ENCODE results near the gene SEMA3F. TPM values are rescaled to one million over a fixed set of nuclear protein-coding genes. Genes with fewer than 3 reads are reported as not detected.

The SEMA3F gene
- total RNA-seq, 4 donors from 2014 or later, result 13.2 to 44.2 (median 38.2) TPM

DNA sequence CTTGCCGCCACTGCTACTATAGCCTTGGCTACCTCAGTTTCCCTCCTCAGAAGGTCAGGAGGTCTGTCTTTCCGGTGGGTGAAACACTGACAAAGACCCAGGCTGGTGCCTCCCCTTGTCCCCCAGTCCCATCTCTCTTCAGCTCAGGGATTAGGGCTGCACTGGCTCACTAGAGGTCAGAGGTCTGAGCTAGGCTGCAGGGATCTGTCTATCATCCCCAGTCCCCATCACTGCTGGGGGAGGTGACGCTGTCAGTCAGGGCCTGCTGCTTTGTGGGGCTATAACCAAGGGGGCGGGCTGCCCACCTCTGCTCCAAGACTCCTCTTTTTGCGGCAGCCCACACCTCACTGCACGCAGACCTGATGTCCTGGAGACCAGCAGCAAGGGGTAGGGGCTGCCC, 13.7 kb downstream of the SEMA3F start:
- H3K9me3 ChIP-seq, result no peaks in the 10 kb centered on the region
- no peak for DNase-seq
- no peaks in the 10 kb centered on the region for H3K27me3 ChIP-seq
- intact Hi-C loops (cut with DNase I), result no loop called here
- WGBS, 2 donors, result 87 to 89% methylated on average over 3 to 6 of the region's 6 CpGs
- TF ChIP-seq, protein P1, sequence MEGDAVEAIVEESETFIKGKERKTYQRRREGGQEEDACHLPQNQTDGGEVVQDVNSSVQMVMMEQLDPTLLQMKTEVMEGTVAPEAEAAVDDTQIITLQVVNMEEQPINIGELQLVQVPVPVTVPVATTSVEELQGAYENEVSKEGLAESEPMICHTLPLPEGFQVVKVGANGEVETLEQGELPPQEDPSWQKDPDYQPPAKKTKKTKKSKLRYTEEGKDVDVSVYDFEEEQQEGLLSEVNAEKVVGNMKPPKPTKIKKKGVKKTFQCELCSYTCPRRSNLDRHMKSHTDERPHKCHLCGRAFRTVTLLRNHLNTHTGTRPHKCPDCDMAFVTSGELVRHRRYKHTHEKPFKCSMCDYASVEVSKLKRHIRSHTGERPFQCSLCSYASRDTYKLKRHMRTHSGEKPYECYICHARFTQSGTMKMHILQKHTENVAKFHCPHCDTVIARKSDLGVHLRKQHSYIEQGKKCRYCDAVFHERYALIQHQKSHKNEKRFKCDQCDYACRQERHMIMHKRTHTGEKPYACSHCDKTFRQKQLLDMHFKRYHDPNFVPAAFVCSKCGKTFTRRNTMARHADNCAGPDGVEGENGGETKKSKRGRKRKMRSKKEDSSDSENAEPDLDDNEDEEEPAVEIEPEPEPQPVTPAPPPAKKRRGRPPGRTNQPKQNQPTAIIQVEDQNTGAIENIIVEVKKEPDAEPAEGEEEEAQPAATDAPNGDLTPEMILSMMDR (IDR thresholded peaks at IDR 0.05), result no peak
- TF ChIP-seq POLR2A (IDR thresholded peaks at IDR 0.05), result no peak
- no peaks in the 10 kb centered on the region for H3K36me3 ChIP-seq
- H3K27ac ChIP-seq, result peak overlapping the region; percentile 90 to 93 (median 92)
- H3K4me1 ChIP-seq, result peaks cover 56 to 86% of the 10 kb centered on the region in 2 donors
- no peak overlapping the region for H3K4me3 ChIP-seq (replicated peaks in 1 of 3)

DNA sequence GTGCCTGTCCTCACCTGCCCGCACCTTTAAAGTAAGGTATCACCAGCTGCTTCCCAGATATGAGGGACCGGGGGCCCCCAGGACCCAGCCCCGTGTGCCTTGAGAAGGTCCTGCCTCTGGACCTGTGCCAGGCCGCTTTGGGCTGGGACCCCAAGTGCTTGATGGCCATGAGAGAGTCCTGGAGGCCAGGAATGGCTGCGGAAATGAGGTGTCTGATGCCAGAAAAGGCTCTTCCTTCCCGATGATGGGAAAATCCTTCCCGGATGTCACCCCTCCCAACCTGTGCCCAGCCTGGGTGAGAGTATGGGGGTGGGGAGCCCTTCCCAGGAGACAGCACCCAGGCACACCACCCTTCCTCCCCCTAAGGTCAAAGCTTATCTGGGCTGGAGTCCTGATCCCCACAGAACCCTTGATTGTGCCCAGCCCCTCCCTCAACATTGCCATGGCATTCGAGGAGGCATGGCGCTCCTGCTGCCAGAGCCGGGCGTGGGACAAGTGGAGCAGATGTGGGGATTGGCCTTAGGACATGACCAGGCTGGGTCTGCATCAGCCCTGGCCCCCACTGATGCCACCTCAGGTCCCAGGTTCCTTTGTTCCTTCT, 14.2 kb downstream of the SEMA3F start:
- intact Hi-C loops (cut with DNase I), result no loop called here
- peaks cover 51 to 81% of the 10 kb centered on the region in 2 donors for H3K4me1 ChIP-seq
- no peaks in the 10 kb centered on the region for H3K9me3 ChIP-seq
- no peak for DNase-seq
- no peak overlapping the region for H3K4me3 ChIP-seq (replicated peaks in 1 of 3)
- peak overlapping the region; percentile 67 to 93 (median 92) for H3K27ac ChIP-seq
- WGBS, 2 donors, result 69 to 78% methylated on average over 7 to 10 of the region's 11 CpGs
- peaks cover 0 to 2% of the 10 kb centered on the region in 2 donors for H3K36me3 ChIP-seq
- H3K27me3 ChIP-seq, result no peaks in the 10 kb centered on the region
- no peak for TF ChIP-seq POLR2A (IDR thresholded peaks at IDR 0.05)
- TF ChIP-seq, protein P1 (IDR thresholded peaks at IDR 0.05), result no peak

DNA sequence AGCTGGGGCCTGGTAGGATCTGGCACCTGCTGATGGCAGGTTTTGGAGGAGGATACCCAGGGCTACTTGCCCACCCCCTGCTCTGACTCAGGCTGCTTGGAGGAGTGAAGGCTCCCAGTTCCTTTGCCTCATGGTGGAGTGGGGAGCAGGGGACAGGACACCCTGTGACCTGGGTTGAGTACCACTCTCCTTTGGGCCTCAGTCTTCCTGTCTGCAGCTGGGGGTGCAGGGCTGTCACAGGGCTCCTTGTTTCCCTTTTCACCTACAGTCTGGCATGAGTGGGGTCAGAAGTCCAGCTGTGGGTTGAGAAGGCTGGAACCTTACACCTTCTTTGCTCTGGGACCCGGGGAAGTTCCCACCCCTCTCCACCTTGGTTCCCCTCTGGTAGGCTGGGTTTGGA, 14.7 kb downstream of the SEMA3F start:
- Histone ChIP-seq H3K4me3 (replicated peaks in 1 of 3) (no peak overlapping the region), H3K9me3 (no peaks in the 10 kb centered on the region), H3K4me1 (peaks cover 45 to 76% of the 10 kb centered on the region in 2 donors), H3K36me3 (peaks cover 0 to 7% of the 10 kb centered on the region in 2 donors), H3K27me3 (no peaks in the 10 kb centered on the region), H3K27ac (peak overlapping the region; percentile 67 to 93 (median 92))
- TF ChIP-seq POLR2A (IDR thresholded peaks at IDR 0.05), result no peak
- TF ChIP-seq, protein P1 (IDR thresholded peaks at IDR 0.05), result no peak
- intact Hi-C loops (cut with DNase I), result no loop called here
- 67 to 86% methylated on average over 1 of the region's 1 CpG for WGBS, 2 donors
- DNase-seq, result no peak

DNA sequence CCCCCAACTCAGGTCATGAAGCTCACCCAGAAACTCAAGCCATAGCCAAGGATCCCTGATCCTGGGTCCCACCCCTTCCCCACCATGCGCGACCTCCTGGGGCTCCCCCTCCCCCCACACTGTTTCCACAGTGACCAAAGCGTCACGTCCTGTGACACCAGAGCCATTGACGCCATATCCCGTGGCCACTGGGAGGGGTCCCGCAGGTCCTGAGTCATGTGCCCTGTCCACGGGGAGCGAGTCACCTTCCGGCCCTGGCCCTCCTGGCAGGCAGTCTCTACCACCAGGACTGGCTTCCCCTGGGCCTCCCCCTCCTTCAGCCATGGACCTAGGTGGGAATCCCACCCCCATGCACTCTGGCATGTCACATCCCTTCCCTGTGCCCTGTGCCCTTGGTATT, 15.6 kb downstream of the SEMA3F start:
- H3K4me3 ChIP-seq (replicated peaks in 1 of 3), result no peak overlapping the region
- peak overlapping the region; percentile 44 to 93 (median 67) for H3K27ac ChIP-seq
- H3K4me1 ChIP-seq, result peaks cover 37 to 67% of the 10 kb centered on the region in 2 donors
- peaks cover 6 to 11% of the 10 kb centered on the region in 2 donors for H3K36me3 ChIP-seq
- intact Hi-C loops (cut with DNase I), result no loop called here
- TF ChIP-seq POLR2A (IDR thresholded peaks at IDR 0.05), result no peak
- TF ChIP-seq, protein P1 (IDR thresholded peaks at IDR 0.05), result no peak
- 78 to 88% methylated on average over 7 to 10 of the region's 10 CpGs for WGBS, 2 donors
- no peak for DNase-seq
- no peaks in the 10 kb centered on the region for H3K27me3 ChIP-seq
- H3K9me3 ChIP-seq, result no peaks in the 10 kb centered on the region

DNA sequence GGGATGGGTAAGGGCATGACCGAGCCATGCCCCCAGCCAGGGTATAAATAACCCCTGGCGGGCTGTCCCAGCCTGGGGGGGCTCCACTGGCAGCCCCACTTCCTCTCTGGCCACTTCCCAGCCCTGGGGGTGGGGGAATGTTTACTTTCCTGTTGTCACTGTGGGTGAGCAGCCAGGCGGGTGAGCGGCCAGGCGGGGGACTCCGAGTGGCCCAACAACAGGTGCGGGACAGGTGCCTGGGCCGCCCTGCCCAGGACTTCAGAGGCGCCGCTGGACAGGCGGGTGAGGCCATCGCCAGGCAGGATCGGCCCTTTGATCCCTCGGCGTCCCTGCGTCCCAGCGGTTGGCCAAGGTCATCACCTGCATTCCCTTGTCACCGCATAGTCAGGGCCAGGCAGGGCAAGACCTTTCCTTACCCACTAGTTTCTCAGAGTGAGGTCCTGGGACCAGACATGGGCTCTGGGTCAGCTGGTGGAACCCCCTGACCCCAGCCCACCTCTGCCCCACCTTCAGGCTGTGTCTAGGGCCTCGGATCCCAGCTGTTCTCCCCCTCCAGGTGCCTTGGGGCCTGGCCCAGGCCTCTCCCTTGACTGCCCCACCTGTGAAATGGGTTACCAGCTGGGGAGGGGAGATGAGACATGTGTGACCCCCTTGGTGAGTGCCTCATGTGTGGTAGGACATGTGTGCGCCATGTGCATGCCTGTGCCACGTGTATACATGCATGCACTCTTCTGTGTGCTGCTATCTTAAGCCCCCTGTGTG, 16.6 kb downstream of the SEMA3F start:
- no peaks in the 10 kb centered on the region for H3K27me3 ChIP-seq
- peak; percentile 48 to 67 for DNase-seq
- peaks cover 6 to 11% of the 10 kb centered on the region in 2 donors for H3K36me3 ChIP-seq
- H3K9me3 ChIP-seq, result no peaks in the 10 kb centered on the region
- H3K4me1 ChIP-seq, result peaks cover 27 to 57% of the 10 kb centered on the region in 2 donors
- peak overlapping the region; percentile 44 to 67 (median 56) for H3K27ac ChIP-seq
- TF ChIP-seq POLR2A (IDR thresholded peaks at IDR 0.05), result no peak
- TF ChIP-seq, protein P1 (IDR thresholded peaks at IDR 0.05), result no peak
- WGBS, 2 donors, result 43 to 76% methylated on average over 15 to 16 of the region's 21 CpGs
- intact Hi-C loops (cut with DNase I), result no loop called here
- H3K4me3 ChIP-seq (replicated peaks in 1 of 3), result no peak overlapping the region

Measured in thyroid gland (tissue), 4 donors.